Gastroesophageal sphincter (tissue), 4 donors: ENCODE results near the gene SOX6. TPM values are rescaled to one million over a fixed set of nuclear protein-coding genes. Genes with fewer than 3 reads are reported as not detected.
A peak's percentile ranks its signal among the peaks of the same experiment; 100 is the strongest.

Experiments used
- ATAC-seq: fragments of 150-250 bp; one replicate; pipeline ENCODE4 v1.9.1; 2016; ENCODE audit warnings: mild to moderate bottlenecking, moderate library complexity
- H3K27ac ChIP-seq, 4 donors: fragments of 200-600 bp; sonication (generic) in 3 of 4; 1 replicate in 3 of 4; 2 replicates in 1 of 4; pipeline ENCODE4 v1.5.1; 2016 to 2019
- H3K27me3 ChIP-seq: fragments of 200-600 bp; sonication (generic); one replicate; pipeline ENCODE4 v1.5.1; 2019
- H3K36me3 ChIP-seq, 2 donors: fragments of 200-600 bp; sonication (generic); one replicate each; pipeline ENCODE4 v1.5.1; 2019; ENCODE audit warnings: control low read depth in 1 of 2
- H3K4me1 ChIP-seq, 3 donors: fragments of 200-600 bp; sonication (generic); 1 replicate in 2 of 3; 2 replicates in 1 of 3; pipeline ENCODE4 v1.5.1; 2016 to 2019; ENCODE audit warnings: control low read depth in 2 of 3
- H3K4me3 ChIP-seq, 2 donors: fragments of 200-600 bp; sonication (generic); one replicate each; pipeline ENCODE4 v1.5.1; 2019; ENCODE audit warnings: mild to moderate bottlenecking in 1 of 2, moderate library complexity in 1 of 2
- H3K9me3 ChIP-seq, 3 donors: fragments of 200-600 bp; sonication (generic); one replicate each; pipeline ENCODE4 v1.5.1; 2017 to 2019; ENCODE audit warnings: control low read depth in 2 of 3
- CTCF ChIP-seq, 4 experiments: fragments of 200-600 bp in 2 of 4; fragments of 450-650 bp in 2 of 4; sonication (generic) in 1 of 4; IDR thresholded peaks; one replicate each; pipeline ENCODE4 v1.5.1; 2017 to 2019; ENCODE audit warnings: antibody characterized with exemption in 4 of 4, mild to moderate bottlenecking in 2 of 4, moderate library complexity in 2 of 4
- EP300 ChIP-seq: sonication (generic); formaldehyde crosslinking; IDR thresholded peaks from one replicate; pipeline ENCODE4 v1.6.1; 2017; ENCODE audit warnings: antibody characterized with exemption, mild to moderate bottlenecking
- POLR2A ChIP-seq, 2 donors: fragments of 450-650 bp; IDR thresholded peaks; one replicate each; pipeline ENCODE4 v1.6.1; 2017; ENCODE audit warnings: antibody characterized with exemption in 2 of 2, mild to moderate bottlenecking in 2 of 2, moderate library complexity in 1 of 2
- POLR2AphosphoS5 ChIP-seq: sonication (generic); formaldehyde crosslinking; IDR thresholded peaks from one replicate; pipeline ENCODE4 v1.6.1; 2017; ENCODE audit warnings: antibody characterized with exemption
- WGBS, 2 donors: methylation state at CpG; one replicate each; pipeline ENCODE4 v1.1.5; 2018; ENCODE audit warnings: low coverage in 1 of 2; 5-methylcytosine and 5-hydroxymethylcytosine counted together
- total RNA-seq, 4 donors: library from RNA; depleted of rRNA; stranded (reverse); fragments of >200 nt; gene quantifications; one replicate each; pipeline ENCODE4 v1.1.0, GENCODE V29; 2016

SOX6 gene
- total RNA-seq, 4 donors from 2014 or later, result 1.2 to 21.9 (median 6.5) TPM

DNA sequence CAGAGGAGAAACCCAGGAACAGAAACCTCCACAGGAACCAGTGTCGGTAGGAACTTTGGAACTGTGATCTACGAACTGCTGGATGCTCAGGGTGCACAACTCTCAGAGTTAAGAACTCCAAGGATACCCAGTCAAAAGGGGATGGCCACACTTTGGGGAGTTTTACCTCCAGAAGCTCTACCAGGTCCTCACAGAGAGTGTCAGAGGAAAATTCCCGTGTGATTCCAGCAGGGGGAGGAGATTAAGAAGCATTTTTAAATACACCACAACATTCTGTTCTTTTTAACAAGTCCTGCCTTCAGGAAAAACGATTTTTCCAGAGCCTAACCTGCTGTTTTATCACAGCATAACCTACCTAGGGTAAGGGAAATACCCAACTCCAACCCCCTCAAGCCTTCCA, 104.0 kb downstream of the SOX6 start:
- H3K4me3 ChIP-seq, result no peak overlapping the region
- no peaks in the 10 kb centered on the region for H3K36me3 ChIP-seq
- 40 to 43% methylated on average over 1 to 4 of the region's 4 CpGs for WGBS, 2 donors
- no peaks in the 10 kb centered on the region for H3K9me3 ChIP-seq
- ATAC-seq, result no peak
- no peaks in the 10 kb centered on the region for H3K27me3 ChIP-seq
- no peaks in the 10 kb centered on the region for H3K4me1 ChIP-seq
- TF ChIP-seq CTCF (IDR thresholded peaks at IDR 0.05) (peak in 1 of 4 experiments; percentile 4), EP300 (no peak)
- no peak overlapping the region for H3K27ac ChIP-seq

GRCh38 chr11:16248248-16248647, 108.1 kb downstream of the SOX6 start:
- Histone ChIP-seq H3K4me3 (no peak overlapping the region), H3K27ac (no peak overlapping the region), H3K9me3 (no peaks in the 10 kb centered on the region), H3K4me1 (no peaks in the 10 kb centered on the region), H3K27me3 (no peaks in the 10 kb centered on the region), H3K36me3 (no peaks in the 10 kb centered on the region)
- 53% methylated on average over 2 of the region's 2 CpGs; no CpG with 5 or more reads in 1 of the 2 donors for WGBS, 2 donors
- TF ChIP-seq EP300, result no peak
- TF ChIP-seq CTCF (IDR thresholded peaks at IDR 0.05), result no peak
- no peak for TF ChIP-seq POLR2AphosphoS5
- no peak for TF ChIP-seq POLR2A (IDR thresholded peaks at IDR 0.05)
- ATAC-seq, result no peak

DNA sequence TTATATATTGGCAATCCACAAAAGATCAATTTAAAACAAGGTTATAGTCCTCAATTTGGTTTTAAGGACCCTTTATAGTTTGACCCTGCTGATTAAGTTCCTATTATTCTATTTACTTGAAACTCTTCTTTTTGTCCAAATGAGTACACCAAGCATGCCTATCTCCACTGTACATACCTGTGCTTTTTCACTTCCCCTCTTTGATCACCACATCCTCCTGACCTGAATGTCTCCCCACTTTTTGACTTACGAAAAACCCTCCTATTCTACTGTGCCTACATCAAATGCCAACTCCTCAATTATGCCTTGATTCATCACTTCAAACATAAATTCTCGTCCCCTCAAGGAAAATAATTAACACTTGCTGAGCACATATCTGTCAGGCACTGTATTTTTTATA, 113.5 kb downstream of the SOX6 start:
- H3K27ac ChIP-seq, result no peak overlapping the region
- ATAC-seq, result no peak
- H3K27me3 ChIP-seq, result no peaks in the 10 kb centered on the region
- H3K9me3 ChIP-seq, result no peaks in the 10 kb centered on the region
- no peaks in the 10 kb centered on the region for H3K36me3 ChIP-seq
- 75 to 79% methylated on average over 2 of the region's 2 CpGs for WGBS, 2 donors
- peaks cover 0 to 9% (median 0%) of the 10 kb centered on the region in 3 donors for H3K4me1 ChIP-seq
- TF ChIP-seq CTCF (IDR thresholded peaks at IDR 0.05), result no peak
- TF ChIP-seq POLR2A (IDR thresholded peaks at IDR 0.05), result no peak
- no peak for TF ChIP-seq POLR2AphosphoS5
- TF ChIP-seq EP300, result no peak
- no peak overlapping the region for H3K4me3 ChIP-seq

GRCh38 chr11:16240687-16241086, 115.7 kb downstream of the SOX6 start:
- ATAC-seq, result no peak
- TF ChIP-seq EP300, result no peak
- 92 to 93% methylated on average over 1 of the region's 1 CpG for whole genome bisulfite sequencing, 2 donors
- no peaks in the 10 kb centered on the region for H3K36me3 ChIP-seq
- no peaks in the 10 kb centered on the region for H3K27me3 ChIP-seq
- H3K9me3 ChIP-seq, result no peaks in the 10 kb centered on the region
- no peak overlapping the region for H3K4me3 ChIP-seq
- no peak overlapping the region for H3K27ac ChIP-seq
- H3K4me1 ChIP-seq, result peaks cover 0 to 9% (median 0%) of the 10 kb centered on the region in 3 donors

DNA sequence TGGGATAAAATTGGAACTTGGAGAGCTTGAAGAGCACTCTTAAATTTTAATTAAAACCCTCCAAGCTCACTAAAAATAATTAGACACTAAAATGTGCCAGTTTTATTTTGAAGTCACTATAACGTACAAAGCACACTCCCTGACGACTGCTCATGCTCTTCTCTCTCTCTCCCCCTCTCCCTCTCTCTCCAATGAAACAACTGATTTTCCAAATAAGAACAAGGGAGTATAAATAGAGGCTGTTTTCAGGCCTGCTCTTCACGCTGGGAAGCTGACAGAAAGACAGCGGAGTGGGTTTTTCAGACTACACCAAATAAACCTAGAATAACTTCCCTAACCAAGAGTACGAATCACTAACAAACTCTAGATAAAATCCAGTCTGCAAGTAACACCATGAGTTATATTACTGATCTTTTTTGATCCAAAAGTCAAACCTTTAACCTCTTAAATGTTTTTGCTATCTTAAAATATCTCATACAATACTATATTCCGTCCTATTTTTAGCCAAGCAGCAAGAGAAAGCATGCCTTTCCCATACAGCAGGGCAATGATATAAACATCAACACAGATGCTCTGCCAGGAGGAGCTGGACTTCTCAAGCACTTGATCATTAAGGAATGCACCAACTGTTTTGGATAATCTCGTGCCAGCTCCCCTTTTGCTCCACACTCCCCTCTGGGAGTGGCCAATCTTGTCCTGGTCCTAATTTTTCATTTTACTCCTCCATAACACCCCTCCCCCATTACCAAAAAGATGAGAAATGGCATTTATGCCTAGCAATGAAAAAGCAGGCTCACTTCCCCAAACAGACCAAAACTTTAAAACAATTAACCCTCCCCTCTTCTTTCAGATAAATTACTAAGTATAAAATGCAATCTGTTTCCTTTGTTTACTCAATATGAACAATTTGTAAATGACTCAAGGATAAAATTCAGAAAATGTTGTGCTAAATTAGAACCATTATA, 116.9 kb downstream of the SOX6 start:
- no peak for TF ChIP-seq POLR2AphosphoS5
- no peak for TF ChIP-seq CTCF (IDR thresholded peaks at IDR 0.05)
- TF ChIP-seq POLR2A (IDR thresholded peaks at IDR 0.05), result no peak
- no peak for TF ChIP-seq EP300
- ATAC-seq, result no peak
- H3K27ac ChIP-seq, result peak overlapping the region in 1 of 4 donors; percentile 20
- no peak overlapping the region for H3K4me3 ChIP-seq
- H3K27me3 ChIP-seq, result no peaks in the 10 kb centered on the region
- no peaks in the 10 kb centered on the region for H3K9me3 ChIP-seq
- no peaks in the 10 kb centered on the region for H3K36me3 ChIP-seq
- 30 to 35% methylated on average over 7 of the region's 7 CpGs for WGBS, 2 donors
- peaks cover 0 to 9% (median 0%) of the 10 kb centered on the region in 3 donors for H3K4me1 ChIP-seq
